ENCODE data around the gene PRSS57. TPM values are rescaled to one million over a fixed set of nuclear protein-coding genes. Genes with fewer than 3 reads are reported as not detected.

PRSS57 gene
- total RNA-seq (2012; rRNA removed) = not detected in 2 replicates
- polyA plus RNA-seq (2012; rRNA removed) = not detected in 2 replicates
- polyA plus RNA-seq (2012; cell fraction: cytosol; rRNA removed) = not detected in 2 replicates
- not detected in 2 replicates for polyA plus RNA-seq (2012; cell fraction: nucleus; rRNA removed; ENCODE audit: low replicate concordance)
- not detected for Bru-seq, nascent RNA
- BruChase-seq, experiment 1, labeled RNA remaining after a 6-hour chase = not detected
- not detected for BruChase-seq, experiment 2, labeled RNA remaining after a 2-hour chase
- long read RNA-seq = 0 reads

DNA sequence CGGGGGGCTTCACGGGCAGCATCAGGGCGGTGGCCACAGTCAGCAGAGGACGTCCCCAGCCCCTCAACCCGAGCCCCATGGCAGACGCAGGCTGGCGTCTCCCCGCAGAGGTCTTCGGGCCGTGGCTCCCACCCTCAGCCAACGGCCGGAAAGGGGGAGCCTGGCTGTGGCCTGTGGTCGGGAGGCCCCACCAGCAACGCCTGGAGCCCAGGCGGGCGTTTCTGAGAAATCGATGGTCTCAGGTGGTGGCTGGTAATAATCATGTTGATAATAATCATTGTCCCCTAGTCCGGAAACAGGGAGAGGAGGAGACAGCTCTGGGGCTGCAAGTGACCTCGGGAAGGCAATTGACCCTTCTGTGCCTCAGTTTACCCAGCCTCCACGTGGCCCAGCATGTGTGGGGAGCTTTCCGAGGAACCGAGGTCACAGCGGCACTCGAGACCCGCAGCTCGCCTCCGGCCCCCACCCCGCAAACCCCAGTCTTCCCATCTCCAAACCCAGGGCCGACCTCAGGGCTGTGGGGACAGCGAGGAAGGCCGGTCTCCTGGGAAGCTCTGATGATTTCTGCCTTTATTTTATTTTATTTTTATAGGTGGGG is at the start of gene PRSS57:
Gene PRSS57 (minus strand): TSS at position 101 of the 598 bp plus-strand sequence. CDS start 22 bp downstream, at position 79.
- no peak within 1 kb of the TSS for H3K27ac ChIP-seq (ENCODE audit: insufficient read depth, low read length)
- POLR2A ChIA-PET (ENCODE audit: unreplicated experiment) = no interaction called here
- no peak within 1 kb of the TSS for H2AFZ ChIP-seq (replicated peaks; ENCODE audit: low read length, poor library complexity)
- no peak within 1 kb of the TSS for H3K56ac ChIP-seq (ENCODE audit: extremely low read depth, insufficient read depth, low read length)
- no peak within 1 kb of the TSS for H2AK9ac ChIP-seq (replicated peaks; ENCODE audit: low read depth, low read length, poor library complexity)
- H3K27me3 ChIP-seq (ENCODE audit: control insufficient read depth, insufficient read depth, low read length) = peaks cover 6% of the 10 kb centered on the region; the same call in 1 of the 2 replicates
- H4K91ac ChIP-seq (ENCODE audit: insufficient read depth, low read depth, low read length) = no peak within 1 kb of the TSS
- H3K4me2 ChIP-seq (ENCODE audit: low read depth, low read length) = no peak within 1 kb of the TSS
- H2BK5ac ChIP-seq (ENCODE audit: low read depth, low read length, poor library complexity, severe bottlenecking) = no peak within 1 kb of the TSS
- ATAC-seq (ENCODE audit: low read depth) (no peak), DNase-seq (no peak)
- no peaks in the 10 kb centered on the region for H4K20me1 ChIP-seq (ENCODE audit: insufficient read depth, low read length)
- no peak within 1 kb of the TSS for H2BK120ac ChIP-seq (ENCODE audit: low read depth, low read length)
- no peak within 1 kb of the TSS for H3K4me3 ChIP-seq (ENCODE audit: insufficient read depth, low read depth, low read length)
- no peaks in the 10 kb centered on the region for H3K9me3 ChIP-seq (ENCODE audit: control insufficient read depth, insufficient read depth, low read length)
- H3K14ac ChIP-seq (replicated peaks; ENCODE audit: low read depth, low read length) = no peak within 1 kb of the TSS
- CTCF ChIA-PET = no interaction called here
- no peaks in the 10 kb centered on the region for H3K79me1 ChIP-seq (ENCODE audit: low read depth in 1 of 2, low read length in 2 of 2)
- H2AK5ac ChIP-seq (ENCODE audit: low read depth, low read length) = no peak within 1 kb of the TSS
- 49% methylated on average over 10 of the region's 31 CpGs; no CpG with 5 or more reads in 1 of the 2 experiments for WGBS, 2 experiments (ENCODE audit: extremely low coverage in 2 of 2, insufficient read length in 1 of 2)
- no peaks in the 10 kb centered on the region for H3K9me1 ChIP-seq (ENCODE audit: insufficient read depth, low read length)
- BruUV-seq (replicated peaks) = no TSS peak
- no peak within 1 kb of the TSS for H2BK15ac ChIP-seq (ENCODE audit: low read depth, low read length)
- dilution Hi-C loops (cut with HindIII; ENCODE audit: low sequenced_read_pairs, unreplicated experiment) = no loop called here
- intact Hi-C loops (cut with micrococcal nuclease) = no loop called here
- H3K36me3 ChIP-seq (ENCODE audit: control insufficient read depth, insufficient read depth, low read length) = no peaks in the 10 kb centered on the region
- H3K4me1 ChIP-seq (ENCODE audit: control insufficient read depth, insufficient read depth, low read length) = no peaks in the 10 kb centered on the region
- no peak within 1 kb of the TSS for H3K4ac ChIP-seq (ENCODE audit: low read depth, low read length)
- H2BK20ac ChIP-seq (ENCODE audit: low read depth, low read length) = no peak within 1 kb of the TSS
- H4K8ac ChIP-seq (ENCODE audit: low read depth in 2 of 2, low read length in 2 of 2) = no peak within 1 kb of the TSS
- no peak within 1 kb of the TSS for H3K9ac ChIP-seq (ENCODE audit: low read depth, low read length)
- H4K5ac ChIP-seq (ENCODE audit: low read depth, low read length) = no peak within 1 kb of the TSS
- H3K23ac ChIP-seq (ENCODE audit: low read depth, low read length) = no peak within 1 kb of the TSS
- H3K18ac ChIP-seq (ENCODE audit: low read depth, low read length) = no peak within 1 kb of the TSS
- TF ChIP-seq, protein P1, sequence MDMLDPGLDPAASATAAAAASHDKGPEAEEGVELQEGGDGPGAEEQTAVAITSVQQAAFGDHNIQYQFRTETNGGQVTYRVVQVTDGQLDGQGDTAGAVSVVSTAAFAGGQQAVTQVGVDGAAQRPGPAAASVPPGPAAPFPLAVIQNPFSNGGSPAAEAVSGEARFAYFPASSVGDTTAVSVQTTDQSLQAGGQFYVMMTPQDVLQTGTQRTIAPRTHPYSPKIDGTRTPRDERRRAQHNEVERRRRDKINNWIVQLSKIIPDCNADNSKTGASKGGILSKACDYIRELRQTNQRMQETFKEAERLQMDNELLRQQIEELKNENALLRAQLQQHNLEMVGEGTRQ (IDR thresholded peaks at IDR 0.05; ENCODE audit: low read depth, low read length) = no peak
- TF ChIP-seq BHLHE40 (IDR thresholded peaks at IDR 0.05; ENCODE audit: low read depth, low read length) (no peak), MAFK (IDR thresholded peaks at IDR 0.05; ENCODE audit: low read depth, low read length) (no peak), RAD21 (IDR thresholded peaks at IDR 0.05; ENCODE audit: low read length) (no peak), RFX5 (IDR thresholded peaks at IDR 0.05; ENCODE audit: low read depth, low read length) (no peak), POLR2A (IDR thresholded peaks at IDR 0.05; ENCODE audit: low read depth, low read length) (no peak), MXI1 (IDR thresholded peaks at IDR 0.05; ENCODE audit: borderline replicate concordance, low read depth, low read length) (no peak), FOS (IDR thresholded peaks at IDR 0.05; ENCODE audit: low read depth, low read length) (no peak), MAZ (IDR thresholded peaks at IDR 0.05; ENCODE audit: borderline replicate concordance, low read depth, low read length) (no peak)
- TF ChIP-seq, protein P2, sequence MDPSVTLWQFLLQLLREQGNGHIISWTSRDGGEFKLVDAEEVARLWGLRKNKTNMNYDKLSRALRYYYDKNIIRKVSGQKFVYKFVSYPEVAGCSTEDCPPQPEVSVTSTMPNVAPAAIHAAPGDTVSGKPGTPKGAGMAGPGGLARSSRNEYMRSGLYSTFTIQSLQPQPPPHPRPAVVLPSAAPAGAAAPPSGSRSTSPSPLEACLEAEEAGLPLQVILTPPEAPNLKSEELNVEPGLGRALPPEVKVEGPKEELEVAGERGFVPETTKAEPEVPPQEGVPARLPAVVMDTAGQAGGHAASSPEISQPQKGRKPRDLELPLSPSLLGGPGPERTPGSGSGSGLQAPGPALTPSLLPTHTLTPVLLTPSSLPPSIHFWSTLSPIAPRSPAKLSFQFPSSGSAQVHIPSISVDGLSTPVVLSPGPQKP (IDR thresholded peaks at IDR 0.05; ENCODE audit: borderline replicate concordance, low read depth, low read length) = no peak
- in situ Hi-C loops (cut with MboI; ENCODE audit: low sequenced_read_pairs) = no loop called here

All from IMR-90 (cell line).